ENCODE measurements around the gene LYST. TPM values are rescaled to one million over a fixed set of nuclear protein-coding genes. Genes with fewer than 3 reads are reported as not detected.

LYST gene
- total RNA-seq, 2 experiments from 2014 or later = 4.0 to 8.2 TPM

GRCh38 chr1:235617808-235618207 is 248.9 kb downstream of the LYST start:
- H3K4me2 ChIP-seq (ENCODE audit: low read length) = no peak overlapping the region
- no peak overlapping the region for H3K4me3 ChIP-seq (ENCODE audit: low read depth, low read length, poor library complexity, severe bottlenecking)
- no peaks in the 10 kb centered on the region for H3K4me1 ChIP-seq (ENCODE audit: insufficient read depth, low read length, poor library complexity, severe bottlenecking)
- H3K9me2 ChIP-seq (ENCODE audit: insufficient read depth, low read length) = no peaks in the 10 kb centered on the region
- no peaks in the 10 kb centered on the region for H4K20me1 ChIP-seq (ENCODE audit: insufficient read depth, low read length)
- no peaks in the 10 kb centered on the region for H3K36me3 ChIP-seq (ENCODE audit: insufficient read depth, low read length)
- ChIA-PET CTCF (ENCODE audit: unreplicated experiment) (no interaction called here), POLR2A (interaction anchor here (0.6 to 0.7 kb wide), 3 partner anchors 84 to 1644 kb away, joined by 3 to 4 read pairs (median 4); no protein-coding TSS in a partner anchor)
- H3K79me2 ChIP-seq (ENCODE audit: insufficient read depth, low read depth, low read length) = no peaks in the 10 kb centered on the region
- no peaks in the 10 kb centered on the region for H3K9me3 ChIP-seq (ENCODE audit: low read length)
- intact Hi-C loops (cut with micrococcal nuclease; ENCODE audit: unreplicated experiment) = no loop called here
- H3K27ac ChIP-seq (ENCODE audit: low read depth, low read length, poor library complexity, severe bottlenecking) = no peak overlapping the region
- no peak for TF ChIP-seq EZH2phosphoT487 (IDR thresholded peaks at IDR 0.05; ENCODE audit: borderline replicate concordance, low read depth, low read length)
- TF ChIP-seq, protein P1, sequence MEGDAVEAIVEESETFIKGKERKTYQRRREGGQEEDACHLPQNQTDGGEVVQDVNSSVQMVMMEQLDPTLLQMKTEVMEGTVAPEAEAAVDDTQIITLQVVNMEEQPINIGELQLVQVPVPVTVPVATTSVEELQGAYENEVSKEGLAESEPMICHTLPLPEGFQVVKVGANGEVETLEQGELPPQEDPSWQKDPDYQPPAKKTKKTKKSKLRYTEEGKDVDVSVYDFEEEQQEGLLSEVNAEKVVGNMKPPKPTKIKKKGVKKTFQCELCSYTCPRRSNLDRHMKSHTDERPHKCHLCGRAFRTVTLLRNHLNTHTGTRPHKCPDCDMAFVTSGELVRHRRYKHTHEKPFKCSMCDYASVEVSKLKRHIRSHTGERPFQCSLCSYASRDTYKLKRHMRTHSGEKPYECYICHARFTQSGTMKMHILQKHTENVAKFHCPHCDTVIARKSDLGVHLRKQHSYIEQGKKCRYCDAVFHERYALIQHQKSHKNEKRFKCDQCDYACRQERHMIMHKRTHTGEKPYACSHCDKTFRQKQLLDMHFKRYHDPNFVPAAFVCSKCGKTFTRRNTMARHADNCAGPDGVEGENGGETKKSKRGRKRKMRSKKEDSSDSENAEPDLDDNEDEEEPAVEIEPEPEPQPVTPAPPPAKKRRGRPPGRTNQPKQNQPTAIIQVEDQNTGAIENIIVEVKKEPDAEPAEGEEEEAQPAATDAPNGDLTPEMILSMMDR (conservative IDR thresholded peaks at IDR 0.05; ENCODE audit: low read length) = no peak
- no TSS peak for BruUV-seq (replicated peaks)
- no peak for DNase-seq (ENCODE audit: low spot score)
- H2AFZ ChIP-seq (ENCODE audit: low read length) = no peak overlapping the region

GRCh38 chr1:235617140-235617539 is 249.6 kb downstream of the LYST start:
- Histone ChIP-seq H3K27ac (ENCODE audit: low read depth, low read length, poor library complexity, severe bottlenecking) (no peak overlapping the region), H3K9me3 (ENCODE audit: low read length) (no peaks in the 10 kb centered on the region), H3K4me1 (ENCODE audit: insufficient read depth, low read length, poor library complexity, severe bottlenecking) (no peaks in the 10 kb centered on the region), H3K9me2 (ENCODE audit: insufficient read depth, low read length) (no peaks in the 10 kb centered on the region), H3K36me3 (ENCODE audit: insufficient read depth, low read length) (no peaks in the 10 kb centered on the region), H2AFZ (ENCODE audit: low read length) (no peak overlapping the region), H4K20me1 (ENCODE audit: insufficient read depth, low read length) (no peaks in the 10 kb centered on the region), H3K79me2 (ENCODE audit: insufficient read depth, low read depth, low read length) (no peaks in the 10 kb centered on the region), H3K4me3 (ENCODE audit: low read depth, low read length, poor library complexity, severe bottlenecking) (no peak overlapping the region), H3K4me2 (ENCODE audit: low read length) (no peak overlapping the region)
- intact Hi-C loops (cut with micrococcal nuclease; ENCODE audit: unreplicated experiment) = no loop called here
- no TSS peak for BruUV-seq (replicated peaks)
- ChIA-PET CTCF (ENCODE audit: unreplicated experiment) (no interaction called here), POLR2A (interaction anchor here (0.6 kb wide), 1 partner anchor 1643 kb away, joined by 4 read pairs; no protein-coding TSS in a partner anchor)
- DNase-seq (ENCODE audit: low spot score) = no peak
- TF ChIP-seq EZH2phosphoT487 (IDR thresholded peaks at IDR 0.05; ENCODE audit: borderline replicate concordance, low read depth, low read length) = no peak
- TF ChIP-seq, protein P1 (conservative IDR thresholded peaks at IDR 0.05; ENCODE audit: low read length) = no peak

DNA sequence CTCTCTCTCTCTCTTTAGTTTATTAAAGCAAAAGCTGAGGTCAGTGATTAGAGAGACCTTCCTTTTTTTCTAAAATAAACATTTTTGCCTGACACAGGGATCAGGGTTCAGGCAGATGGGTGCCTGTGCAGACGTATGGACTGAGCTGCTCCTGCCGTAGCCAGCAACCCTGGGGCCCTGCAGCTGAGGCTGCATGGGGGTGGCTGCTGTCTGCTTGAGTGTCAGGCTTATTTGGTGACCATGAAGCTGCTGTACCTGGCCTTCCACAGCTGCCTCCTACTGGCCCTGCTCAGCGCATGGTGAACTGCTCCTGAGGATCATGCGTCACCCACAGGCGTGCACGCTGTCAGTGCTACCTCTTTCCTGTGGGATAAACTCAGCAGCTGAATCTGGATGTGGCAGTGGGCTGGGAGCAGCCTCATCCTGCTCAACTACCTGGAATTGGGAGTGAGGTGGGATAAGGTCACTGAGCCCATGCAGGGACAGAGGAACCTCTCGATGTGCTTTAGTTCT is 252.2 kb downstream of the LYST start:
- H3K4me1 ChIP-seq (ENCODE audit: insufficient read depth, low read length, poor library complexity, severe bottlenecking) = no peaks in the 10 kb centered on the region
- H3K79me2 ChIP-seq (ENCODE audit: insufficient read depth, low read depth, low read length) = no peaks in the 10 kb centered on the region
- no peaks in the 10 kb centered on the region for H3K36me3 ChIP-seq (ENCODE audit: insufficient read depth, low read length)
- TF ChIP-seq, protein P1 (conservative IDR thresholded peaks at IDR 0.05; ENCODE audit: low read length) = no peak
- TF ChIP-seq EZH2phosphoT487 (IDR thresholded peaks at IDR 0.05; ENCODE audit: borderline replicate concordance, low read depth, low read length) = no peak
- H3K27ac ChIP-seq (ENCODE audit: low read depth, low read length, poor library complexity, severe bottlenecking) = no peak overlapping the region
- H2AFZ ChIP-seq (ENCODE audit: low read length) = no peak overlapping the region
- no TSS peak for BruUV-seq (replicated peaks)
- POLR2A ChIA-PET = interaction anchor here (1.3 kb wide), 1 partner anchor 8 kb away, joined by 3 read pairs; no protein-coding TSS in a partner anchor
- CTCF ChIA-PET (ENCODE audit: unreplicated experiment) = no interaction called here
- no peak overlapping the region for H3K4me3 ChIP-seq (ENCODE audit: low read depth, low read length, poor library complexity, severe bottlenecking)
- DNase-seq (ENCODE audit: low spot score) = no peak
- no peaks in the 10 kb centered on the region for H4K20me1 ChIP-seq (ENCODE audit: insufficient read depth, low read length)
- no peaks in the 10 kb centered on the region for H3K9me3 ChIP-seq (ENCODE audit: low read length)
- intact Hi-C loops (cut with micrococcal nuclease; ENCODE audit: unreplicated experiment) = no loop called here
- H3K4me2 ChIP-seq (ENCODE audit: low read length) = no peak overlapping the region
- no peaks in the 10 kb centered on the region for H3K9me2 ChIP-seq (ENCODE audit: insufficient read depth, low read length)

Measured in OCI-LY7 (cell line).